GM18870 (cell line): Measurements from ENCODE around the gene HCFC1.
"Not testable (repeated sequence)": the region's sequence is repeated elsewhere in the genome, so short reads cannot be mapped to it uniquely, and the experiment has no call there.

Source experiments
- ATAC-seq: cut with Tn5 transposase; IDR thresholded peaks from one replicate; pipeline ENCODE4 v1.9.1; 2021; ENCODE audit warnings: moderate library complexity; ENCODE audit not compliant: unreplicated experiment

Gene HCFC1

GRCh38 chrX:154010330-154011087, 38.9 kb upstream of the HCFC1 start:
- ATAC-seq = no peak

DNA sequence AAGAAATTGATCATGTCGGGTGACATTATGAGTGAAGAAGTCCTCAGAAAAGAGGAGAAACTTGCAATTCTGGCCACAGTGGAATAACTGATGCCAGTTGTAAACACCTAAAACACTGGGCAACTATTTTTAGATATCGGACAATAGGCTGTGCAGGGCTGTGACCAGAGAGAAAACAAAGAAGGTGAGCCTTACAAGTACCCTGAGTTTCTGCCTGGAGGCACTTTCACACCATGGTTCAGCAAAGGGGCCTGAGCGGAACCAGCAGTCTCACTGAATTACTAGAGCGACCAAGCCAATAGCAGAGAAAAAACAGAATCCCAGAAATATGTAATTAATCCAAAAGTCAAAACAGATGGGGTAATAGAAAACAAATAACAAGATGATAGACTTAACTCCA, 36.9 kb upstream of the HCFC1 start:
- no peak for ATAC-seq

- no peak for ATAC-seq
These were observed 35.3 kb upstream of the HCFC1 start for GRCh38 chrX:154006947-154007346.

GRCh38 chrX:154004315-154004714, 32.7 kb upstream of the HCFC1 start:
- no peak for ATAC-seq

GRCh38 chrX:154002215-154002719, 30.6 kb upstream of the HCFC1 start:
- no peak for ATAC-seq

GRCh38 chrX:154000051-154000450, 28.4 kb upstream of the HCFC1 start:
- no peak for ATAC-seq

- no peak for ATAC-seq
These were observed 27.9 kb upstream of the HCFC1 start for GRCh38 chrX:153999359-154000037.

- ATAC-seq = no peak
These were observed 23.9 kb upstream of the HCFC1 start for GRCh38 chrX:153995504-153995903.

DNA sequence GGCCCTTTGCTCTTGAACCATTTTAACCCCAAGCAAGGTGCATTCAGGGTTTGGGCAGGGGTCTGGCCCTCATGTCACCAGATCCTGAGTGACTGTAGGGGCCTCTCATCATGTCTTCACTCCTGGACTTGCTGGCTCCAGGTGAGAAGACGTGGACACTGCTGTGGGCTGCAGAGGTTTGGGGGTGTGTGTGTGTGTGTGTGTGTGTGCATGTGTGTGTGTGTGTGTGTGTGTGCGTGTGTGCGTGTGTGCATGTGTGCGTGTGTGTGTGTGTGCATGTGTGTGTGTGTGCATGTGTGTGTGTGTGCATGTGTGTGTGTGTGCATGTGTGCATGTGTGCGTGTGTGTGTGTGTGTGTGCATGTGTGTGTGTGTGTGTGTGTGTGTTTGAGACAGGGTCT, 22.8 kb upstream of the HCFC1 start:
- ATAC-seq = not testable (repeated sequence)

DNA sequence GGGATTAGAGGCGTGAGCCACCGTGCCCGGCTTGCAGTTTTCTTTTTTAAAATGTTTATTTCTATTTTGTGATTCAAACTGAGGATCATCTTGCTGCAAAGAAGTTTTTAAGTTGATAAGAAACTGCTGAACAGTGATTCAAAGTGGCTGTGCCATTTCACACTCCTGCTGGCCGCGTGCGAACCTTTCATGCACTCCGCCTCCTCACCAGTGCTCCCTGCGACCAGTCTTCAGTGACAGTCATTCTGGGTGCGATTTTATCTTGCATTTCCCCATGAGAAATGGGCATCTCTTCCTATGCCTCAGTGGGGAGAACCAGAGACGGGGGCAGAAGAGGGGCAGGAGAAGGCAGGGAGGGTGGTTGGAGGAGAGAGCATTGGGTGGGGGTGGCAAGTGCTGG, 22.4 kb upstream of the HCFC1 start:
- no peak for ATAC-seq

- no peak for ATAC-seq
These were observed 21.5 kb upstream of the HCFC1 start for GRCh38 chrX:153993079-153993478.

DNA sequence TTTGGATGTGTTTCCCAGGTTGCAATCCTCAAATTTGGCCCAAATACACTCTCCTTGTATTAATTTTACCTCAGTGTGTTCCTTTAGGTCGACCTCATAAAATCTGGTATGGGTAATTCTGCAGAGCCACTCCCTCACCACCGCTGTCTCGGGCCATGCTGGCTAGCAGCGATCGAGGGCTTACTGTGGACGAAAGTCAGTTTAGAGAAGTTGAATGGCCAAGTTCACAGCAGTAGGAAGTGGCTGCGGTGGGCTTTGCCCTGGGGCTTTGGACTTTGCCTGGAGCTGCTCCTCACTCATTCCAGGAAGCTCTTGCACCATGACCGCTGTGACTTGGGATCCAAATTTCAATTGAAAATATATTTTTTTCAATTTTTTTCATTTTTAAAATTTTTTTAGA, 20.6 kb upstream of the HCFC1 start:
- no peak for ATAC-seq

DNA sequence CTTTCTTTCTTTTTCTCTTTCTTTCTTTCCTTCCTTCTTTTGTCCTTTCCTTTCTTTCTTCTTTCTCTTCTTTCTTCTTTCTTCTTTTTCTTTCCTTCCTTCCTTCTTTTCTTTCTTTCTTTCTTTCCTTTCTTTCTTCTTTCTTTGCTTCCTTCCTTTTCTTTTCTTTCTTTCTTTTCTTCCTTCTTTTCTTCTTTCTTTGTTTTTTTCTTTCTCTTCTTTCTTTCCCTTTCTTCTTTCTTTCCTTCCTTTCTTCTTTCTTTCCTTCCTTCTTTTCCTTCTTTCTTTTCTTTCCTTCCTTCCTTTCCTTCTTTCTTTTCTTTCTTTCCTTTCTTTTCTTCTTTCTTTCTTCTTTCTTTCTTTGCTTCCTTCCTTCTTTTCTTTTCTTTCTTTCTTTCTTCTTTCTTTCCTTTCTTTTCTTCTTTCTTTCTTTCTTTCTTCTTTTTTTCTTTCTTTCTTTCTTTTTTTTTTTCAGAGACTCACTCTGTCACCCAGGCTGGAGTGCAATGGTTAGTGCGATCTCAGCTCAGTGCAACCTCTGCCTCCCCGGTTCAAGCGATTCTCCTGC, 19.5 kb upstream of the HCFC1 start:
- ATAC-seq = no peak

GRCh38 chrX:153989973-153990655, 18.5 kb upstream of the HCFC1 start:
- no peak for ATAC-seq

DNA sequence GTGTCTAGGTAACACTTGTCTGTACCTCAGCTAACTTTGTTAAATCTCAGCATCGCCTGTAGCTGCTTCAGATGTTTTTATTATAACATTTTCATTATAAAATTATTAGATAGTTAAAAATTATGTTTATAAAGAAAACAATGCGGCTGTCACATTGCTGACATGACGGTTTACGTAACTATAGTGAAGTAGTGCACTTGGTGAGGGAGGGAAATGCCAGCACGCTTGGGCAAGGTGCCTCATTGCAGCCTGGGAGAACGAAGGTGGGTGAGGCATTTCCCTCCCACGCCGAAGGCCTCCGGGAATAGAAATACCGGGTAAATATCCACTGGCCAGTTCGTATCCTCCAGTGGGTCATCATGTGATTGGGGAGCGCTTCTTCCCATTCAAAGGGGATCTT, 16.9 kb upstream of the HCFC1 start:
- no peak for ATAC-seq

GRCh38 chrX:153984351-153985178, 12.9 kb upstream of the HCFC1 start:
- no peak for ATAC-seq

DNA sequence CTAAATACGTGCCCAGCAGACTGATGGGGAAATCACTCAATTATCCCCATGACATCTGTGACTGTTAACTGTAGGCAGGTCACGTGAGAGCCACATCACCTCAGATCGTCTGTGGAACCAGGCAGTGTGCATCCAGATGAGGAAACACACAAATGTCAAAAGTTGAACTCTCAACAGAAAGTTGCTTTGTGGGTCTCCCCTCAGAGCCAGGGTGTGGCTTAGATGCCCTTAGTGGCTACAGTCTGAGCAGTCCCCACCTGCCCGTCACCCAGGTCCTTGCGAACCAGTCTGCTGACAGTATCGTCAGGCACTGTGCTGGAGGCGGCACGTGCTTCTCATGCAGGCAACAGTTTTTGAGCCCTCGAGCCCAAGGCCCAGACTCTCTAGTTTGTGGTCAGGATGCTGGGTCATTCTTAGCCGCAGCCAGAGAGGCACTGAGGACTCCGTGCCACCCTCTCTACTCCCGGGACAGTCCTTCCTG, 11.7 kb upstream of the HCFC1 start:
- ATAC-seq = no peak

DNA sequence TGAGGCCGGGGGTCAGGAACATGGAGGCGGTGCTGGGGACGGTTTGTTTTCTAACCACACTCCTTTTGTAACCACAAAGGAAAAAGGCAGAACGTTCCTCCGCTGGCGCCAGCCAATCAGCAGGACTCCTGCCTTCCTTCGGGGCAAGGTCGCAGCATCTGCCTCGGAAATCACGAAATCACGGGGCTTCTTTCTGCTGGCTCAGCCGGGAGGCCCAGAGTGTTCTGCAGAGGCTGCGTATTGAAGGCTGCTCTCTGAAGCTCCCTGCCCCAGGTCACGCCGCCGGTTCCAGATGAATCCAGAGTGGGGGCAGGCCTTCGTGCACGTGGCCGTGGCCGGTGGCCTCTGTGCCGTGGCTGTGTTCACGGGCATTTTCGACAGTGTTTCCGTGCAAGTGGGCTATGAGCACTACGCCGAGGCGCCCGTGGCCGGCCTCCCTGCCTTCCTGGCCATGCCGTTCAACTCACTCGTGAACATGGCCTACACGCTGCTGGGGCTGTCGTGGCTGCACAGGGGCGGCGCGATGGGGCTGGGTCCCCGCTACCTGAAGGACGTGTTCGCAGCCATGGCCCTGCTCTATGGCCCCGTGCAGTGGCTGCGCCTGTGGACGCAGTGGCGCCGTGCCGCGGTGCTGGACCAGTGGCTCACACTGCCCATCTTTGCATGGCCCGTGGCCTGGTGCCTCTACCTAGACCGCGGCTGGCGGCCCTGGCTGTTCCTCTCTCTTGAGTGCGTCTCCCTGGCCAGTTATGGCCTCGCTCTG, 10.3 kb upstream of the HCFC1 start:
- no peak for ATAC-seq

DNA sequence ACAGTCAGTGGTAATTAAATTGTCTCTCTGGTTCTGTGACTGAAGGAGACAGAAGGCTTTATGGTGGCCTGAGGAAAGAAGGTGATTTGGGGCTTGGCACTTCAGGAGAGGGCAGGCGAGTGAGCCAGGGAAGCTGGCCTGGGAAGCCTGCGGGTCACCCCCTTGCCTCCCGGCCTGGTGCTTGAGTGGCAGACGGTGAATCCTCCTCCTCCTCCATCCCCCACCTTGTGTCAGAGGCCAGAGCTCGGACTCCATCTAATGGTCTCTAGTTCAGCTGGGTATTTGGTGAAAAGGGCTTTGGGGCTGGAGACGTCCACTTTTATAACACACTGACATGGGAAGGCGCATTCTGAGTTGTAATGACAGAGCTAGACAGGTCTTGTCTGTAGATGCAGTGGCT, 9.6 kb upstream of the HCFC1 start:
- ATAC-seq = no peak

- ATAC-seq = peak; percentile 45
These were observed 8.8 kb upstream of the HCFC1 start for GRCh38 chrX:153980394-153980793.
